Measurements from ENCODE around the gene OLFM3. TPM values are rescaled to one million over a fixed set of nuclear protein-coding genes. Genes with fewer than 3 reads are reported as not detected.

OLFM3 gene
- total and polyA plus RNA-seq, 2 donors, result 2.3 TPM; not detected in 1

DNA sequence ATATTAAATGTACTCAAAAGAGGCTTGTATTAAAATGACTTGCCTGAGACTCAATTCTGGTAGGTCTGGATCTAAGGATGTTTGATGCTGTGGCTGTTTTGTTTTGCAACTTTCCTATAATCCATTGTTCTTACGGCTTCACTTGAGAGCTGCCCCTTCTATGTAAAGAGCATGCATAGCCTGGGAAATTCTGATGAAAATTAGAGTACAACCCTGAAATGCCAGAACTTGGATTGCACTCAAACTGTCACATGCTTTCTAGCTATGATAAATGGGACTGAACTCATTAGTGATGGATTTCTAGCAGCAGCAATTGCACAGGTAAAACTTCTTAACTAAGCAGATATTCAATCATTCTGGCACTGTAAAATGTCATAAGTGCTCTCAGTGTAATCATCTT, 67.9 kb downstream of the OLFM3 start:
- WGBS, result 93% methylated on average over 1 of the region's 1 CpG
- no peaks in the 10 kb centered on the region for H3K36me3 ChIP-seq (ENCODE audit: insufficient read depth)
- no peak for DNase-seq (ENCODE audit: extremely low spot score)

DNA sequence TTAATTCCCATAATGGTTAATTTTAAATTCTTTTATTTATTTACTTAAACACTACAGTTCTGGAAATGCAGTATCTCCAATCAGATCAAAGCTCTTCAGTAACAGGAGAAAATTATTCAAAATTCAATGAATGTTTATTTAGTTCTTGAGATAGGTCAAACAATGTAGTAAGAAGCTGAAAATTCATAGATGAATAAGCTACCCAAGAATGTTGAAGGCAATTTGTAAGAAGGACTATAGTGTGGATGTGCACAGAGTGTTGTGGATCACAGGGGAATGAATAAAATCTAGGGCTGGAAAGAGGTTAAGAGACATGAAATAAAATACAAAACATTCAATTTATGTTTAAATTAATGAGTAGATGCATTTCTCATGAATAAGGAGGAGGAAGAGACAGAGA, 72.0 kb downstream of the OLFM3 start:
- Histone ChIP-seq H3K36me3 (ENCODE audit: insufficient read depth) (no peaks in the 10 kb centered on the region), H3K4me1 (ENCODE audit: insufficient read depth) (no peaks in the 10 kb centered on the region), H3K4me3 (ENCODE audit: low read depth, low read length) (no peak overlapping the region), H3K27ac (ENCODE audit: low read depth) (no peak overlapping the region)
- DNase-seq (ENCODE audit: extremely low spot score), result no peak

More for the DNA sequence above, 67.9 kb downstream of the OLFM3 start:
- Histone ChIP-seq H3K4me3 (ENCODE audit: low read depth, low read length) (no peak overlapping the region), H3K27ac (ENCODE audit: low read depth) (no peak overlapping the region), H3K4me1 (ENCODE audit: insufficient read depth) (no peaks in the 10 kb centered on the region)

DNA sequence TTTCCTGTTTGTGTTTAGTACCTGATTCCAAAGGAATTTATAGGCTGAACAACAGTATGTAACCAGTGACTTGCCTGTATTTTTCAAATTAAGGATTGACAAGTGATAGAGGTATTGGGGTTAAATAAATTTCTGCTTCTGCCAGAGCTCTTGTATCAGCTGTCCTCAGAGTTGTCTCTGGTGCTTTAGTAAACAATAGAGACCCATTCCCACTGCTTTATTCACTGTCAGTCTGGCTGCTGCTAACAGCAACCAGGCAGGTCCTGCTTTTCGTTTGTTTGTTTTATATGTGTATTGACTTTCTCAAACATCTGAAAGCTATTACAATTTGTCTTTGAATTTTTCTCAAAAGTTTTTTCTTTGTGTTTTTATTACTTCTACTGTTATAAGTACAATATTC, 76.1 kb downstream of the OLFM3 start:
- H3K4me3 ChIP-seq (ENCODE audit: low read depth, low read length), result no peak overlapping the region

DNA sequence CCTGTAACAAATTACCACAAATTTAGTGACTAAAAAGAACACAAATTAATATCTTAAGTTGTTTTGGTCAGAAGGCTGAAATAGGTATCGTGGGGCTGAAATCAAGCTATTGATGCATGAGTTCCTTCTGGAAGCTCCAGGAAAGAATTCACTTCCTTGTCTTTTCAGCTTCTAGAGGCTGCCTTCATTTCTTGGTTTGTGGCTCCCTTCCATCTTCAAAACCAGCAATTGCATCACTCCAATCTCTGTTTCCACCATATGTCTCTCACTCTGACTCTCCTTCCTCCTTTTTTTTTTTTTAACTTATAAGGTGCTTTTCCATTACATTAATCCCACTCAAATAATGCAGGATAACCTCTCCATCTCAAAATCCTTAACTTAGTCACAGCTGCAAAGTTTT, 78.4 kb downstream of the OLFM3 start:
- Histone ChIP-seq H3K4me1 (ENCODE audit: insufficient read depth) (no peaks in the 10 kb centered on the region), H3K36me3 (ENCODE audit: insufficient read depth) (no peaks in the 10 kb centered on the region)
- WGBS, result 86% methylated on average over 1 of the region's 1 CpG

More for the DNA sequence above, 76.1 kb downstream of the OLFM3 start:
- Histone ChIP-seq H3K27ac (ENCODE audit: low read depth) (no peak overlapping the region), H3K36me3 (ENCODE audit: insufficient read depth) (no peaks in the 10 kb centered on the region), H3K4me1 (ENCODE audit: insufficient read depth) (no peaks in the 10 kb centered on the region)
- no peak for DNase-seq (ENCODE audit: extremely low spot score)
- 35% methylated on average over 1 of the region's 1 CpG for WGBS

DNA sequence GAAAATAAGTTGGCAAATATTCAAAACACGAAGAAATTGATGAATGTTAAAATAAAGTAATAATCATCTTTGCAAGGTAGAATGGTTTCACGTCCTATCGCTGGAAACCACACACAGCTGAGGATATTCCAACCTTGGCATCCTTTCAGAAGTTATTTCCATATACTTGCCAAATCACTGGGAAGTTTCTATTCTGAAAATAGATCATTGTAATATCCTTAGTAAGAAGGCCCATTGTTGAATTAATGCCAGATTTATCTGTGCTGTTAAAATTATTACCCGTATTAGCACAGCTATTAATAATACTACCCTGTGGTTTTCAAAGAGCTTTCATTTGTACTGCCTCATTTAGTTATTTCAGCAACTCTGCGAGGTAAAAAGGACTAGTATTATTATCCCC, 81.1 kb downstream of the OLFM3 start:
- H3K36me3 ChIP-seq (ENCODE audit: insufficient read depth), result no peaks in the 10 kb centered on the region
- H3K4me1 ChIP-seq (ENCODE audit: insufficient read depth), result no peaks in the 10 kb centered on the region
- 45% methylated on average over 5 of the region's 5 CpGs for WGBS
- no peak overlapping the region for H3K4me3 ChIP-seq (ENCODE audit: low read depth, low read length)
- H3K27ac ChIP-seq (ENCODE audit: low read depth), result no peak overlapping the region
- no peak for DNase-seq (ENCODE audit: extremely low spot score)

More for the DNA sequence above, 78.4 kb downstream of the OLFM3 start:
- no peak for DNase-seq (ENCODE audit: extremely low spot score)
- Histone ChIP-seq H3K4me3 (ENCODE audit: low read depth, low read length) (no peak overlapping the region), H3K27ac (ENCODE audit: low read depth) (no peak overlapping the region)

DNA sequence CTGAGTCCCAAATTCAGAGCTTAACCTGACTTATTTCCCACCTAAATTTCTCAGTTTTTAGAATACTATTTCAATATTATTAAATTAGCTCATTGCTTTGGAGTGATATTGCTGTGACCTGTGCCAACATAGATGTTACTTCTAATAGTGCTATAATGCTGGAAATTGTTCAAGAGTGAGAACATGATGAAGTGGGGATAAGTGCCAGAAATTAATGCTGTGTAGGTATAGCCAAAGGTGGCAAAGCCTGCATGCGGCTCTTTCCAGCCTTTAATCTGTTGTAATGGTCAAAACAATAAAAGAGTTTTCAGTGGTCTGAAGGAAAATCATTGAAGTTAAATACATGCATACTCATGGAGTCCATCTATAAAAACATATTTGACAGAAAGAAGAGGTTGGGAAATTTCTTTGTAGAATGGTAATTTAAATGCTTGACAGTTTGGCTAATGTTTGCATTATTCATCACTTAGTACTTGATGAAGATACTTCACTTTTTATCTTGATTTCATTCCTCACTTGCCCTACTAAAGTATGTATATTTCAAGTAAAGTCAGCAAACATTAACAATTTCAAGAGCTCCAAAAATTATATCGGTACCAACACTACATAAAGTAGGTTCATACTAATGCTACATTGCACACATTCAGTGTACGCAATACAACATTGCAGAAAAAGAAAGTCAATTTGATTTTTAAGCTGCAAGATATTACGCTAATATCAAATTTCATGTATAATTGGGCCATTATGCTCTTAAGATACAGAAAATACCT, 82.1 kb downstream of the OLFM3 start:
- no peaks in the 10 kb centered on the region for H3K4me1 ChIP-seq (ENCODE audit: insufficient read depth)
- WGBS, result 87% methylated on average over 4 of the region's 4 CpGs
- no peak overlapping the region for H3K4me3 ChIP-seq (ENCODE audit: low read depth, low read length)
- no peak overlapping the region for H3K27ac ChIP-seq (ENCODE audit: low read depth)
- no peak for DNase-seq (ENCODE audit: extremely low spot score)
- no peaks in the 10 kb centered on the region for H3K36me3 ChIP-seq (ENCODE audit: insufficient read depth)

DNA sequence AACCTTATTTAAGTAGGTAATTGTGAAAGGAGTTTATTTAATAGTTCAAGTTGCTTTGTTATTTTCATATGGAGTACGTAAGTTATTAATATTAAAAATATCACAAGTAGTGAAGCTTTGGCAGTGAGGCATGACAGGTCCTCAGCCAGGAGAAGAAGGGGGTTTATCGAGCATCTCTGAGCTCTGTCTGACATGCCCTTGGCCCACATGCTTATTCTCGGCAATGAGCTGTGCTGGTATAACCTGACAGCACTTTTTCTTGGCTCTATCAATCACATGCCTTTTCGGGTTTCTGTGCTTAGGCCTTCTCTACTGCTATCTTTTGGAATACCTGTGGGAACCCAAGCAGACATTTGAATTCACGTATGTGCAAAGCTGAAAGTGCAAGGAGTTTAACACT, 84.8 kb downstream of the OLFM3 start:
- DNase-seq (ENCODE audit: extremely low spot score), result no peak
- no peaks in the 10 kb centered on the region for H3K4me1 ChIP-seq (ENCODE audit: insufficient read depth)
- WGBS, result 84% methylated on average over 5 of the region's 5 CpGs

DNA sequence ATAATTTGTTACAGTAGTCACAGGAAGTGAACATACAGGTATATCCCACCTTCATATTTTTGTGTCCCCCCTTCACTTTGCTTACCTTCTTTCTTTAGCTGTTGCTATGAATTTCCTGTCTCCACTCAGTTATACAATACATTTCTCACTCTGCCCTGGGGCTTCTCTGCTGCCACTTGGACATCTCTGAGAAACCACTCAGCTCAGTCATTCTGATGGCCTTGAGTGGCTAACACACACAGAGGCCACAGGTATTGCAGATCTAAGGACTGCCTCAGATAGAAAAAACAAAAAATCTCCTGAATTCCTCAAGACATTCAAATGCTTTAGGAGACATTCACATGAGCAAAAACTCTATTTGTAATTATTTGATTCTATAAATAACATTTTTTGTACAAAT, 87.7 kb downstream of the OLFM3 start:
- Histone ChIP-seq H3K4me3 (ENCODE audit: low read depth, low read length) (no peak overlapping the region), H3K36me3 (ENCODE audit: insufficient read depth) (no peaks in the 10 kb centered on the region), H3K4me1 (ENCODE audit: insufficient read depth) (no peaks in the 10 kb centered on the region), H3K27ac (ENCODE audit: low read depth) (no peak overlapping the region)
- DNase-seq (ENCODE audit: extremely low spot score), result no peak

More for the DNA sequence above, 84.8 kb downstream of the OLFM3 start:
- H3K36me3 ChIP-seq (ENCODE audit: insufficient read depth), result no peaks in the 10 kb centered on the region
- H3K27ac ChIP-seq (ENCODE audit: low read depth), result no peak overlapping the region
- no peak overlapping the region for H3K4me3 ChIP-seq (ENCODE audit: low read depth, low read length)

DNA sequence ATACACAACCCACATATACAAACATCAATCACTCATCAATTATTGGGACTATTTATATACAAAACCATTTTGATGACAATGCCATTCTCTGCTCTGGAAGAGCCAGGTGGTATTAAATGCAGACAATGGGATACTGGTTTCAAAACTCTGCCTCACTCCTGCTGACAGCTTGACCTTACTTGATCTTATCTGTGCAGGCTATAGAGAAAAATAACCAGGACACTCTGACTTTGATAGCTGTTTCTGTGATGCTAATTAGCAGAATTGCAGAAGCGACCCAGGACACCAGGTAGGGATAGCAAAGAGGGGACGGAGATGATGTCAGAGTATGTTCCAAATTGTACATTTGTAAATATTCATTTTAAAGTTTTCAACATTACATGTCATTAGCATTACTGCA, 89.5 kb downstream of the OLFM3 start:
- Histone ChIP-seq H3K4me1 (ENCODE audit: insufficient read depth) (no peaks in the 10 kb centered on the region), H3K4me3 (ENCODE audit: low read depth, low read length) (no peak overlapping the region), H3K27ac (ENCODE audit: low read depth) (no peak overlapping the region), H3K36me3 (ENCODE audit: insufficient read depth) (no peaks in the 10 kb centered on the region)
- no peak for DNase-seq (ENCODE audit: extremely low spot score)
- 54% methylated on average over 2 of the region's 2 CpGs for WGBS

DNA sequence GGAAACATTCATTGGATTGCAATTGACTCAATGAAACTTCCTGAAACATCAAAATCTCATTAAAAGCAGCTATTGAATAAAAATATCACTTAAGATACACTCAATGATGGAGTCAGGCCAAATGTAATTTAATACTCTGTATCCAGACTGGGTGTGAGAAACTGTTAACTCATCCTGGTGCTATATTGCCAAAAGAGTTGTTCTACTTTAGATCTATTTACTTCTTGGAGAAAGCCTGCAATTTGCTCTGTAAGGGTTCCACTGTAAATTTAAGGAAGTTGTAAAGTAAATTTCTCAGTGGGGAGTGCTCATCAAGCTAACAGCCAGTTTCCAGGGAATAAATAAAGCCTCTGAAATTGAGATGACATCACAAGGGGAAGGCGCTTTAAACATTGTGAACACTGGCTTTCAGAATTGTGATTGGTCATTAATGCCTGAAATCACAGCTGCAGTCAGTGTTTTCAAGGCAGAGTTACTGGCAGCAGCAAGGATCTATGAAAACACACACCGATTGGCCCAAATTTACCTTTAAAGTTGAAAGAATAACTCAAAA, 91.4 kb downstream of the OLFM3 start:
- H3K27ac ChIP-seq (ENCODE audit: low read depth), result no peak overlapping the region
- no peak for DNase-seq (ENCODE audit: extremely low spot score)

DNA sequence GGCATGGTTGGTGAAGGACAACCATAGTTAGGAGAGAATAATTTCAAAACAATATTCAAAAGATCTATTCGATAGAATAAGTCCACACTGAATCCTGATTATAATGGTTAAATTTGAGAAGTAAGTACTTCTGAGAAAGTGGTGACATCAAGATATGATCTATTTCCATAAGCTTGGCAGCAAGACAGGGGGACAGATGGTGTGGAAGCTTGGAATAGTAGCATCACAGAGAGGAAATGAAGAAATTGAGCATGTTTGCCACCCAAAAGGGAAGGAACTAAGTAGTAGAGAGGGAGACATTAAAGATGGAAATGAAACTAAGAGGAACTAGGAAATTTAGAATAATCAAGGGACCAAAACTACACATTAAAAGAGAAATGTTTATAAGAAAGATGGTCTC, 94.5 kb downstream of the OLFM3 start:
- no peak for DNase-seq (ENCODE audit: extremely low spot score)
- no peak overlapping the region for H3K4me3 ChIP-seq (ENCODE audit: low read depth, low read length)
- no peaks in the 10 kb centered on the region for H3K36me3 ChIP-seq (ENCODE audit: insufficient read depth)
- no peaks in the 10 kb centered on the region for H3K4me1 ChIP-seq (ENCODE audit: insufficient read depth)
- H3K27ac ChIP-seq (ENCODE audit: low read depth), result no peak overlapping the region
- WGBS, result 89% methylated on average over 1 of the region's 1 CpG

More for the DNA sequence above, 91.4 kb downstream of the OLFM3 start:
- H3K4me3 ChIP-seq (ENCODE audit: low read depth, low read length), result no peak overlapping the region
- 64% methylated on average over 2 of the region's 2 CpGs for WGBS
- no peaks in the 10 kb centered on the region for H3K36me3 ChIP-seq (ENCODE audit: insufficient read depth)
- H3K4me1 ChIP-seq (ENCODE audit: insufficient read depth), result no peaks in the 10 kb centered on the region

DNA sequence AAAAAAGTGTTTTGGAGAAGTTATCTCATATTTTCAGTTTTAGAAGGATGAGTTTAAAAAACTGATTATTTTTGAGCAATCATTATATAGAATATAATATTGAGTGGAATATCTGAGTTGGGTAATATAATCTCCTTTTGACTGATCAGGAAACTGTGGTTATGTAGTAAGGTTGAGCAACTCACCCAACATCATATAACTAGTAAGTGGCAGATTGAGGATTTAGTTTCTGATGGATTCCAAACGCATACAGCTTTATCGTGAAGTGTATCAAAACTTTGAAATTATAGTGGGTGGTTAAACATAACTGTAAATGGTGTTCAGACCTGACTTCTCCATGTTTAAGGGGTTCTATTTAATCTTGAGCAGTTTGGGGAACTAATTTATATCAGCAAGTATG, 98.6 kb downstream of the OLFM3 start:
- H3K4me3 ChIP-seq (ENCODE audit: low read depth, low read length), result no peak overlapping the region
- DNase-seq (ENCODE audit: extremely low spot score), result no peak
- H3K36me3 ChIP-seq (ENCODE audit: insufficient read depth), result no peaks in the 10 kb centered on the region
- no peaks in the 10 kb centered on the region for H3K4me1 ChIP-seq (ENCODE audit: insufficient read depth)
- 90% methylated on average over 2 of the region's 2 CpGs for WGBS
- H3K27ac ChIP-seq (ENCODE audit: low read depth), result no peak overlapping the region

DNA sequence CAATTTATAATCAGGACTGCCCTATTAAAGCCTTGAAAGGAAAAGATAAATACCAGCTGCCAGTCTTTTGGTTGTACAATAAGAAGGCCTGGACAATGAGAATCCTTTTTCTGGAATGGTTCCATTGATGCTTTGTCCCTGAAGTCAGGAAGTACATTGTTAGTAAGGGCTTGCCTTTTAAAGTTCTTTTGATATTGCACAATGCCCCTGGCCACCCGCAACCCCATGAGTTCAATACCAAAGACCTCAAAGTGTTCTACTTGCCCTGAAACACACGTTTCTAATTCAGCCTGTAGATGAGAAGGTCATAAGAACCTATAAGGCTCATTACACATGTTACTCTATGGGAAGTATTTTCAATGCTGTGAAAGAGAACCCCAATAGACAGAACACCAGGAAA, 112.1 kb downstream of the OLFM3 start:
- 74% methylated on average over 2 of the region's 2 CpGs for WGBS
- H3K4me3 ChIP-seq (ENCODE audit: low read depth, low read length), result no peak overlapping the region

DNA sequence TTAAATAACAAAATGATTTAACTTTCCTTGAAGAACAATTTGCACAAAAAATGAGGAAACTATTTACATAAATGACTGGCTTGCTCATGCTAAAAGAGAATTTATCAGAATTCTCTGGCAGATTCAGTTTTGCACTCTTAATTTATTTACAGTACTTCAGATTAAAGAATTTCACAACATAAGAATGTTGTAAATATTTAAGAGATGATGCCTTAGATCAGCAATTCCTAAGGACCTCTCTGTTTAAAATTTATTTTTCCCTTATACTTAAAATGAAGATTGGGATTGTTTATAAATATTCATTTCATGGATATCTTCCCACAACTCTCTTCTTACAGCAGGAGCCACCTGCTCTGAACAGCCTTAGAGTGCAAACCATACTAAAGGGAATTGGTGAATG, 120.8 kb downstream of the OLFM3 start:
- H3K36me3 ChIP-seq (ENCODE audit: insufficient read depth), result no peaks in the 10 kb centered on the region
- DNase-seq (ENCODE audit: extremely low spot score), result no peak
- H3K4me3 ChIP-seq (ENCODE audit: low read depth, low read length), result no peak overlapping the region
- no peaks in the 10 kb centered on the region for H3K4me1 ChIP-seq (ENCODE audit: insufficient read depth)
- no peak overlapping the region for H3K27ac ChIP-seq (ENCODE audit: low read depth)

More for the DNA sequence above, 112.1 kb downstream of the OLFM3 start:
- no peak overlapping the region for H3K27ac ChIP-seq (ENCODE audit: low read depth)
- DNase-seq (ENCODE audit: extremely low spot score), result no peak
- H3K36me3 ChIP-seq (ENCODE audit: insufficient read depth), result no peaks in the 10 kb centered on the region
- no peaks in the 10 kb centered on the region for H3K4me1 ChIP-seq (ENCODE audit: insufficient read depth)
